GM23338 (cell line): Measurements from ENCODE around the gene EHD4. TPM values are rescaled to one million over a fixed set of nuclear protein-coding genes. Genes with fewer than 3 reads are reported as not detected.

ENCODE experiments used
- ATAC-seq: fragments of 200-7000 bp; cut with Tn5 transposase; 3 replicates; pipeline ENCODE4 v1.9.1; 2020
- DNase-seq: peaks from one replicate; pipeline ENCODE4 v3.0.0-alpha.2; 2015; ENCODE audit warnings: low spot score
- H2AFZ ChIP-seq: fragments of 200-600 bp; sonication (generic); 2 replicates; pipeline ENCODE4 v1.8.0; 2016; ENCODE audit warnings: antibody characterized with exemption, mild to moderate bottlenecking, moderate library complexity
- H3F3A ChIP-seq: fragments of 200-600 bp; sonication (generic); replicated peaks from 2 replicates; pipeline ENCODE4 v1.8.0; 2017; ENCODE audit warnings: antibody characterized with exemption, mixed run types, low read depth
- H3K27ac ChIP-seq: fragments of 200-600 bp; sonication (generic); 2 replicates; pipeline ENCODE4 v1.6.1; 2016; ENCODE audit warnings: low read depth
- H3K27me3 ChIP-seq: fragments of 200-600 bp; sonication (generic); 2 replicates; pipeline ENCODE4 v1.8.0; 2016; ENCODE audit warnings: mild to moderate bottlenecking, mixed run types, moderate library complexity; ENCODE audit not compliant: insufficient read depth
- H3K36me3 ChIP-seq: fragments of 200-600 bp; sonication (generic); 2 replicates; pipeline ENCODE4 v1.8.0; 2016; ENCODE audit warnings: mild to moderate bottlenecking; ENCODE audit not compliant: insufficient read depth
- H3K4me1 ChIP-seq: fragments of 200-600 bp; sonication (generic); 2 replicates; pipeline ENCODE4 v1.8.0; 2016; ENCODE audit warnings: mild to moderate bottlenecking, moderate library complexity; ENCODE audit not compliant: insufficient read depth
- H3K4me2 ChIP-seq: fragments of 200-600 bp; sonication (generic); 2 replicates; pipeline ENCODE4 v1.7.1; 2017; ENCODE audit warnings: mixed run types
- H3K4me3 ChIP-seq: fragments of 200-600 bp; sonication (generic); 2 replicates; pipeline ENCODE4 v1.6.1; 2016; ENCODE audit warnings: mixed run types
- H3K79me2 ChIP-seq: fragments of 200-600 bp; sonication (generic); replicated peaks from 2 replicates; pipeline ENCODE4 v1.8.0; 2017; ENCODE audit warnings: mild to moderate bottlenecking; ENCODE audit not compliant: insufficient read depth
- H3K9me2 ChIP-seq: fragments of 200-600 bp; sonication (generic); 2 replicates; pipeline ENCODE4 v1.8.0; 2017; ENCODE audit not compliant: insufficient read depth
- H4K20me1 ChIP-seq: fragments of 200-600 bp; sonication (generic); replicated peaks from 2 replicates; pipeline ENCODE4 v1.8.0; 2017; ENCODE audit warnings: mild to moderate bottlenecking; ENCODE audit not compliant: insufficient read depth
- H3K27ac Mint-ChIP-seq: 2 replicates; pipeline ENCODE4 v1.8.0; 2020; ENCODE audit warnings: inconsistent platforms, mild to moderate bottlenecking, moderate library complexity, mixed read lengths
- H3K27me3 Mint-ChIP-seq: 3 replicates; pipeline ENCODE4 v1.8.0; 2022; ENCODE audit warnings: low read depth, mild to moderate bottlenecking, moderate library complexity, mixed read lengths, inconsistent platforms; ENCODE audit not compliant: insufficient read depth, poor library complexity
- H3K36me3 Mint-ChIP-seq: 3 replicates; pipeline ENCODE4 v1.8.0; 2021; ENCODE audit warnings: low read depth, mild to moderate bottlenecking, inconsistent platforms, moderate library complexity, mixed read lengths
- H3K4me1 Mint-ChIP-seq: 3 replicates; pipeline ENCODE4 v1.8.0; 2020; ENCODE audit warnings: mild to moderate bottlenecking, inconsistent platforms, mixed read lengths
- H3K4me3 Mint-ChIP-seq: 3 replicates; pipeline ENCODE4 v1.8.0; 2021; ENCODE audit warnings: moderate library complexity, mild to moderate bottlenecking, inconsistent platforms, mixed read lengths
- H3K9me3 Mint-ChIP-seq: 3 replicates; pipeline ENCODE4 v1.8.0; 2020; ENCODE audit warnings: moderate library complexity, mild to moderate bottlenecking, inconsistent platforms, mixed read lengths
- CREB1 ChIP-seq: fragments of 250-450 bp; sonication (Bioruptor Pico); IDR thresholded peaks from 2 replicates; pipeline ENCODE4 v1.5.0; 2020; ENCODE audit warnings: low read depth, mild to moderate bottlenecking, moderate library complexity
- EZH2 ChIP-seq: fragments of 200-600 bp; sonication (generic); IDR thresholded peaks from one replicate; pipeline ENCODE4 v1.8.0; 2017; ENCODE audit warnings: antibody characterized with exemption, mild to moderate bottlenecking, low read depth; ENCODE audit not compliant: unreplicated experiment
- EZH2phosphoT487 ChIP-seq: fragments of 200-600 bp; sonication (generic); IDR thresholded peaks from one replicate; pipeline ENCODE4 v1.8.1; 2018; ENCODE audit warnings: antibody characterized with exemption; ENCODE audit not compliant: unreplicated experiment
- JUNB ChIP-seq: IDR thresholded peaks from one replicate; pipeline ENCODE4 v1.6.1; 2016; ENCODE audit warnings: antibody characterized with exemption; ENCODE audit not compliant: unreplicated experiment
- NANOG ChIP-seq: IDR thresholded peaks from 2 replicates; pipeline ENCODE4 v1.6.1; 2016; ENCODE audit warnings: antibody characterized with exemption, borderline replicate concordance
- POLR2AphosphoS5 ChIP-seq: IDR thresholded peaks from 2 replicates; pipeline ENCODE4 v1.6.1; 2016; ENCODE audit warnings: antibody characterized with exemption, low read depth
- STAT1 ChIP-seq: IDR thresholded peaks from one replicate; pipeline ENCODE4 v1.6.1; 2016; ENCODE audit warnings: antibody characterized with exemption; ENCODE audit not compliant: unreplicated experiment
- ZNF114 ChIP-seq: fragments of 250-450 bp; sonication (Bioruptor Pico); IDR thresholded peaks from 2 replicates; pipeline ENCODE4 v1.5.0; 2020; ENCODE audit warnings: mild to moderate bottlenecking, moderate library complexity
- ZNF331 ChIP-seq: fragments of 250-450 bp; sonication (Bioruptor Pico); IDR thresholded peaks from 2 replicates; pipeline ENCODE4 v1.5.0; 2020; ENCODE audit warnings: low read depth, mild to moderate bottlenecking, moderate library complexity
- polyA plus RNA-seq: library from polyadenylated mRNA; unstranded; fragments of >200 nt; fragmentation: Nextera tagmentation; extraction: Ambion mirVana; gene quantifications from 2 replicates; pipeline ENCODE4 v1.2.1, GENCODE V29; 2016
- total RNA-seq: library from RNA; depleted of rRNA; stranded (reverse); fragments of >200 nt; shearing (Covaris generic); gene quantifications from 2 replicates; pipeline ENCODE4 v1.2.3, GENCODE V29; 2014
- TF ChIP-seq, protein P1 (sequence below): IDR thresholded peaks from 2 replicates; pipeline ENCODE4 v1.6.1; 2016; ENCODE audit warnings: antibody characterized with exemption
- TF ChIP-seq, protein P2 (sequence below): fragments of 250-450 bp; sonication (Bioruptor Pico); IDR thresholded peaks from 2 replicates; pipeline ENCODE4 v1.5.0; 2020; ENCODE audit warnings: mild to moderate bottlenecking, moderate library complexity
- TF ChIP-seq, protein P3 (sequence below), 2 experiments: fragments of 200-600 bp in 1 of 2; sonication (generic) in 1 of 2; conservative IDR thresholded peaks; 2 replicates each; pipeline versions ENCODE4 v1.5.1 to v1.6.1; 2016 to 2017; ENCODE audit warnings: antibody characterized with exemption in 2 of 2, low read depth in 2 of 2, mild to moderate bottlenecking in 2 of 2, moderate library complexity in 1 of 2
- TF ChIP-seq, protein P4 (sequence below): IDR thresholded peaks from one replicate; pipeline ENCODE4 v1.6.1; 2018; ENCODE audit warnings: antibody characterized with exemption; ENCODE audit not compliant: unreplicated experiment

Gene EHD4
- total and polyA plus RNA-seq, 2 experiments from 2014 or later = 13.0 to 31.0 TPM

DNA sequence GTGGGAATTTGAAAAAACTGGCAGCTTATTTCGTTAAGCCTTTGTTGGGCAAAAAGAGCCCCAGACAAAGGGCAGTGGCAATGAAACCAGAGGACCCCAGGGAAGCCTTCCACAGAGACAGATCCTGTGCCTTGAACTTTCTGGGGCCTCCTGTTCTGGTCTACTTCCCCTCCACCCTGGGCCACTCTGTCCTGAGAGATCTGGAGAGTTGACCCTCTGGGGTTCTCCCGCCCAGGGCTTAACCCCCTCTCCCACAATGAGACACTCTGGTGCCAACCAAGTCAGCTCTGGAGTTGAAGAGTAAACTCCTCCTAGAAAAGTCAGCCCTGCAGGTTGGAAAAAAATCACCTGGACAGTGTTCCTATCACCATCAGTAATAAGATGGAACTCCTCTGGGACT, 20.8 kb downstream of the EHD4 start:
- H3K36me3 ChIP-seq = peaks cover 9% of the 10 kb centered on the region
- H2AFZ ChIP-seq = no peak overlapping the region
- H3K4me2 ChIP-seq = no peak overlapping the region
- H3K4me3 ChIP-seq = no peak overlapping the region
- peaks cover 28% of the 10 kb centered on the region for H4K20me1 ChIP-seq
- no peak overlapping the region for H3K27ac ChIP-seq
- H3K36me3 Mint-ChIP-seq = peaks cover 24% of the 10 kb centered on the region
- DNase-seq (no peak), ATAC-seq (no peak)
- peaks cover 10% of the 10 kb centered on the region for H3K27me3 Mint-ChIP-seq
- H3K4me1 Mint-ChIP-seq = peaks cover 19% of the 10 kb centered on the region; the same call in 2 of the 3 replicates
- H3K4me3 Mint-ChIP-seq = no peak overlapping the region
- H3K9me2 ChIP-seq = no peaks in the 10 kb centered on the region
- H3K27ac Mint-ChIP-seq = no peak overlapping the region
- no peaks in the 10 kb centered on the region for H3K27me3 ChIP-seq
- H3K4me1 ChIP-seq = peaks cover 12% of the 10 kb centered on the region
- no peaks in the 10 kb centered on the region for H3F3A ChIP-seq
- H3K79me2 ChIP-seq = peaks cover 32% of the 10 kb centered on the region
- no peaks in the 10 kb centered on the region for H3K9me3 Mint-ChIP-seq
- TF ChIP-seq EZH2phosphoT487 = no peak
- TF ChIP-seq JUNB = no peak
- TF ChIP-seq, protein P1, sequence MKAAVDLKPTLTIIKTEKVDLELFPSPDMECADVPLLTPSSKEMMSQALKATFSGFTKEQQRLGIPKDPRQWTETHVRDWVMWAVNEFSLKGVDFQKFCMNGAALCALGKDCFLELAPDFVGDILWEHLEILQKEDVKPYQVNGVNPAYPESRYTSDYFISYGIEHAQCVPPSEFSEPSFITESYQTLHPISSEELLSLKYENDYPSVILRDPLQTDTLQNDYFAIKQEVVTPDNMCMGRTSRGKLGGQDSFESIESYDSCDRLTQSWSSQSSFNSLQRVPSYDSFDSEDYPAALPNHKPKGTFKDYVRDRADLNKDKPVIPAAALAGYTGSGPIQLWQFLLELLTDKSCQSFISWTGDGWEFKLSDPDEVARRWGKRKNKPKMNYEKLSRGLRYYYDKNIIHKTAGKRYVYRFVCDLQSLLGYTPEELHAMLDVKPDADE = no peak
- TF ChIP-seq POLR2AphosphoS5 = no peak
- TF ChIP-seq, protein P2, sequence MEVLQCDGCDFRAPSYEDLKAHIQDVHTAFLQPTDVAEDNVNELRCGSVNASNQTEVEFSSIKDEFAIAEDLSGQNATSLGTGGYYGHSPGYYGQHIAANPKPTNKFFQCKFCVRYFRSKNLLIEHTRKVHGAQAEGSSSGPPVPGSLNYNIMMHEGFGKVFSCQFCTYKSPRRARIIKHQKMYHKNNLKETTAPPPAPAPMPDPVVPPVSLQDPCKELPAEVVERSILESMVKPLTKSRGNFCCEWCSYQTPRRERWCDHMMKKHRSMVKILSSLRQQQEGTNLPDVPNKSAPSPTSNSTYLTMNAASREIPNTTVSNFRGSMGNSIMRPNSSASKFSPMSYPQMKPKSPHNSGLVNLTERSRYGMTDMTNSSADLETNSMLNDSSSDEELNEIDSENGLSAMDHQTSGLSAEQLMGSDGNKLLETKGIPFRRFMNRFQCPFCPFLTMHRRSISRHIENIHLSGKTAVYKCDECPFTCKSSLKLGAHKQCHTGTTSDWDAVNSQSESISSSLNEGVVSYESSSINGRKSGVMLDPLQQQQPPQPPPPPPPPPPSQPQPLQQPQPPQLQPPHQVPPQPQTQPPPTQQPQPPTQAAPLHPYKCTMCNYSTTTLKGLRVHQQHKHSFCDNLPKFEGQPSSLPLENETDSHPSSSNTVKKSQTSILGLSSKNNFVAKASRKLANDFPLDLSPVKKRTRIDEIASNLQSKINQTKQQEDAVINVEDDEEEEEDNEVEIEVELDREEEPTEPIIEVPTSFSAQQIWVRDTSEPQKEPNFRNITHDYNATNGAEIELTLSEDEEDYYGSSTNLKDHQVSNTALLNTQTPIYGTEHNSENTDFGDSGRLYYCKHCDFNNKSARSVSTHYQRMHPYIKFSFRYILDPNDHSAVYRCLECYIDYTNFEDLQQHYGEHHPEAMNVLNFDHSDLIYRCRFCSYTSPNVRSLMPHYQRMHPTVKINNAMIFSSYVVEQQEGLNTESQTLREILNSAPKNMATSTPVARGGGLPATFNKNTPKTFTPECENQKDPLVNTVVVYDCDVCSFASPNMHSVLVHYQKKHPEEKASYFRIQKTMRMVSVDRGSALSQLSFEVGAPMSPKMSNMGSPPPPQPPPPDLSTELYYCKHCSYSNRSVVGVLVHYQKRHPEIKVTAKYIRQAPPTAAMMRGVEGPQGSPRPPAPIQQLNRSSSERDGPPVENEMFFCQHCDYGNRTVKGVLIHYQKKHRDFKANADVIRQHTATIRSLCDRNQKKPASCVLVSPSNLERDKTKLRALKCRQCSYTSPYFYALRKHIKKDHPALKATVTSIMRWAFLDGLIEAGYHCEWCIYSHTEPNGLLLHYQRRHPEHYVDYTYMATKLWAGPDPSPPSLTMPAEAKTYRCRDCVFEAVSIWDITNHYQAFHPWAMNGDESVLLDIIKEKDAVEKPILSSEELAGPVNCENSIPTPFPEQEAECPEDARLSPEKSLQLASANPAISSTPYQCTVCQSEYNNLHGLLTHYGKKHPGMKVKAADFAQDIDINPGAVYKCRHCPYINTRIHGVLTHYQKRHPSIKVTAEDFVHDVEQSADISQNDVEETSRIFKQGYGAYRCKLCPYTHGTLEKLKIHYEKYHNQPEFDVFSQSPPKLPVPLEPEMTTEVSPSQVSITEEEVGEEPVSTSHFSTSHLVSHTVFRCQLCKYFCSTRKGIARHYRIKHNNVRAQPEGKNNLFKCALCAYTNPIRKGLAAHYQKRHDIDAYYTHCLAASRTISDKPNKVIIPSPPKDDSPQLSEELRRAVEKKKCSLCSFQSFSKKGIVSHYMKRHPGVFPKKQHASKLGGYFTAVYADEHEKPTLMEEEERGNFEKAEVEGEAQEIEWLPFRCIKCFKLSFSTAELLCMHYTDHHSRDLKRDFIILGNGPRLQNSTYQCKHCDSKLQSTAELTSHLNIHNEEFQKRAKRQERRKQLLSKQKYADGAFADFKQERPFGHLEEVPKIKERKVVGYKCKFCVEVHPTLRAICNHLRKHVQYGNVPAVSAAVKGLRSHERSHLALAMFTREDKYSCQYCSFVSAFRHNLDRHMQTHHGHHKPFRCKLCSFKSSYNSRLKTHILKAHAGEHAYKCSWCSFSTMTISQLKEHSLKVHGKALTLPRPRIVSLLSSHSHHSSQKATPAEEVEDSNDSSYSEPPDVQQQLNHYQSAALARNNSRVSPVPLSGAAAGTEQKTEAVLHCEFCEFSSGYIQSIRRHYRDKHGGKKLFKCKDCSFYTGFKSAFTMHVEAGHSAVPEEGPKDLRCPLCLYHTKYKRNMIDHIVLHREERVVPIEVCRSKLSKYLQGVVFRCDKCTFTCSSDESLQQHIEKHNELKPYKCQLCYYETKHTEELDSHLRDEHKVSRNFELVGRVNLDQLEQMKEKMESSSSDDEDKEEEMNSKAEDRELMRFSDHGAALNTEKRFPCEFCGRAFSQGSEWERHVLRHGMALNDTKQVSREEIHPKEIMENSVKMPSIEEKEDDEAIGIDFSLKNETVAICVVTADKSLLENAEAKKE (CRISPR knock-in tag) = no peak
- TF ChIP-seq, protein P3, sequence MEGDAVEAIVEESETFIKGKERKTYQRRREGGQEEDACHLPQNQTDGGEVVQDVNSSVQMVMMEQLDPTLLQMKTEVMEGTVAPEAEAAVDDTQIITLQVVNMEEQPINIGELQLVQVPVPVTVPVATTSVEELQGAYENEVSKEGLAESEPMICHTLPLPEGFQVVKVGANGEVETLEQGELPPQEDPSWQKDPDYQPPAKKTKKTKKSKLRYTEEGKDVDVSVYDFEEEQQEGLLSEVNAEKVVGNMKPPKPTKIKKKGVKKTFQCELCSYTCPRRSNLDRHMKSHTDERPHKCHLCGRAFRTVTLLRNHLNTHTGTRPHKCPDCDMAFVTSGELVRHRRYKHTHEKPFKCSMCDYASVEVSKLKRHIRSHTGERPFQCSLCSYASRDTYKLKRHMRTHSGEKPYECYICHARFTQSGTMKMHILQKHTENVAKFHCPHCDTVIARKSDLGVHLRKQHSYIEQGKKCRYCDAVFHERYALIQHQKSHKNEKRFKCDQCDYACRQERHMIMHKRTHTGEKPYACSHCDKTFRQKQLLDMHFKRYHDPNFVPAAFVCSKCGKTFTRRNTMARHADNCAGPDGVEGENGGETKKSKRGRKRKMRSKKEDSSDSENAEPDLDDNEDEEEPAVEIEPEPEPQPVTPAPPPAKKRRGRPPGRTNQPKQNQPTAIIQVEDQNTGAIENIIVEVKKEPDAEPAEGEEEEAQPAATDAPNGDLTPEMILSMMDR (conservative IDR thresholded peaks at IDR 0.05; ENCODE audit: low read depth in 2 of 2) = no peak
- no peak for TF ChIP-seq CREB1
- no peak for TF ChIP-seq ZNF331 (CRISPR knock-in tag)
- no peak for TF ChIP-seq STAT1
- TF ChIP-seq ZNF114 = no peak
- TF ChIP-seq NANOG = no peak
- TF ChIP-seq, protein P4, sequence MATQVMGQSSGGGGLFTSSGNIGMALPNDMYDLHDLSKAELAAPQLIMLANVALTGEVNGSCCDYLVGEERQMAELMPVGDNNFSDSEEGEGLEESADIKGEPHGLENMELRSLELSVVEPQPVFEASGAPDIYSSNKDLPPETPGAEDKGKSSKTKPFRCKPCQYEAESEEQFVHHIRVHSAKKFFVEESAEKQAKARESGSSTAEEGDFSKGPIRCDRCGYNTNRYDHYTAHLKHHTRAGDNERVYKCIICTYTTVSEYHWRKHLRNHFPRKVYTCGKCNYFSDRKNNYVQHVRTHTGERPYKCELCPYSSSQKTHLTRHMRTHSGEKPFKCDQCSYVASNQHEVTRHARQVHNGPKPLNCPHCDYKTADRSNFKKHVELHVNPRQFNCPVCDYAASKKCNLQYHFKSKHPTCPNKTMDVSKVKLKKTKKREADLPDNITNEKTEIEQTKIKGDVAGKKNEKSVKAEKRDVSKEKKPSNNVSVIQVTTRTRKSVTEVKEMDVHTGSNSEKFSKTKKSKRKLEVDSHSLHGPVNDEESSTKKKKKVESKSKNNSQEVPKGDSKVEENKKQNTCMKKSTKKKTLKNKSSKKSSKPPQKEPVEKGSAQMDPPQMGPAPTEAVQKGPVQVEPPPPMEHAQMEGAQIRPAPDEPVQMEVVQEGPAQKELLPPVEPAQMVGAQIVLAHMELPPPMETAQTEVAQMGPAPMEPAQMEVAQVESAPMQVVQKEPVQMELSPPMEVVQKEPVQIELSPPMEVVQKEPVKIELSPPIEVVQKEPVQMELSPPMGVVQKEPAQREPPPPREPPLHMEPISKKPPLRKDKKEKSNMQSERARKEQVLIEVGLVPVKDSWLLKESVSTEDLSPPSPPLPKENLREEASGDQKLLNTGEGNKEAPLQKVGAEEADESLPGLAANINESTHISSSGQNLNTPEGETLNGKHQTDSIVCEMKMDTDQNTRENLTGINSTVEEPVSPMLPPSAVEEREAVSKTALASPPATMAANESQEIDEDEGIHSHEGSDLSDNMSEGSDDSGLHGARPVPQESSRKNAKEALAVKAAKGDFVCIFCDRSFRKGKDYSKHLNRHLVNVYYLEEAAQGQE = no peak
- no peak for TF ChIP-seq EZH2
